HepG2 (cell line): ENCODE results near the gene MTF2. TPM values are rescaled to one million over a fixed set of nuclear protein-coding genes. Genes with fewer than 3 reads are reported as not detected.

ENCODE experiments used
- IRX3 ChIP-seq: sonication (generic); formaldehyde crosslinking; IDR thresholded peaks from 2 replicates; pipeline ENCODE4 v1.8.1; 2023; ENCODE audit warnings: mild to moderate bottlenecking, low read depth, missing genetic modification reagents, borderline replicate concordance
- ONECUT2 ChIP-seq: sonication (generic); formaldehyde crosslinking; IDR thresholded peaks from 2 replicates; pipeline ENCODE4 v1.4.0; 2020; ENCODE audit warnings: missing genetic modification reagents
- RBFOX2 ChIP-seq: fragments of 200-400 bp; formaldehyde crosslinking; IDR thresholded peaks from 2 replicates; pipeline ENCODE4 v1.6.1; 2017; ENCODE audit warnings: low read depth, mild to moderate bottlenecking, low read length
- ZBTB3 ChIP-seq: sonication (generic); formaldehyde crosslinking; IDR thresholded peaks from 2 replicates; pipeline ENCODE4 v1.4.0; 2020; ENCODE audit warnings: low read depth, mild to moderate bottlenecking, moderate library complexity, missing genetic modification reagents, borderline replicate concordance
- ZNF17 ChIP-seq: sonication (generic); formaldehyde crosslinking; IDR thresholded peaks from 2 replicates; pipeline ENCODE4 v1.5.0; 2020; ENCODE audit warnings: mild to moderate bottlenecking, missing genetic modification reagents
- ZNF331 ChIP-seq: sonication (generic); formaldehyde crosslinking; IDR thresholded peaks from 2 replicates; pipeline ENCODE4 v1.4.0; 2020; ENCODE audit warnings: missing genetic modification reagents
- polyA plus RNA-seq, 8 experiments: library from polyadenylated mRNA; depleted of rRNA in 3 of 8; stranded (reverse) in 7 of 8; unstranded in 1 of 8; fragments of >200 nt; fragmentation: Illumina TruSeq in 4 of 8; extraction: Trizol in 4 of 8; gene quantifications; 2 replicates each; pipeline versions ENCODE4 v1.2.1 to v1.2.3, GENCODE V29; 2011 to 2016; ENCODE audit warnings: low read depth in 4 of 8, missing spikeins in 1 of 8, mixed read lengths in 1 of 8; ENCODE audit not compliant: insufficient read depth in 1 of 8
- total RNA-seq, 5 experiments: library from RNA; depleted of rRNA; stranded (reverse); fragments of >200 nt; fragmentation: Illumina TruSeq; extraction: Trizol; gene quantifications; 2 replicates each; pipeline ENCODE4 v1.2.3, GENCODE V29; 2016; ENCODE audit warnings: low read depth in 1 of 5
- TF ChIP-seq, protein P1 (sequence below), 2 experiments: fragments of 450-650 bp in 1 of 2; sonication (generic) in 1 of 2; formaldehyde crosslinking in 1 of 2; IDR thresholded peaks; 2 replicates each; pipeline versions ENCODE4 v1.6.1 to v1.8.0; 2016 to 2022; ENCODE audit warnings: antibody characterized with exemption in 1 of 2, mild to moderate bottlenecking in 1 of 2, missing genetic modification reagents in 1 of 2
- TF ChIP-seq, protein P2 (sequence below): sonication (generic); formaldehyde crosslinking; IDR thresholded peaks from 2 replicates; pipeline ENCODE4 v1.5.0; 2020; ENCODE audit warnings: mild to moderate bottlenecking, missing genetic modification reagents
- TF ChIP-seq, protein P3 (sequence below): IDR thresholded peaks from 2 replicates; pipeline ENCODE4 v1.4.0; 2020; ENCODE audit warnings: mild to moderate bottlenecking, missing genetic modification reagents
- TF ChIP-seq, protein P4 (sequence below): sonication (generic); formaldehyde crosslinking; IDR thresholded peaks from 2 replicates; pipeline ENCODE4 v1.4.0; 2020; ENCODE audit warnings: mild to moderate bottlenecking, missing genetic modification reagents

Gene MTF2
- total and polyA plus RNA-seq, 2 of the 13 experiments (the other 11 are each of a cell fraction or from before 2014, with no cell fraction given): 48.7 to 53.9 TPM

- TF ChIP-seq, protein P1, sequence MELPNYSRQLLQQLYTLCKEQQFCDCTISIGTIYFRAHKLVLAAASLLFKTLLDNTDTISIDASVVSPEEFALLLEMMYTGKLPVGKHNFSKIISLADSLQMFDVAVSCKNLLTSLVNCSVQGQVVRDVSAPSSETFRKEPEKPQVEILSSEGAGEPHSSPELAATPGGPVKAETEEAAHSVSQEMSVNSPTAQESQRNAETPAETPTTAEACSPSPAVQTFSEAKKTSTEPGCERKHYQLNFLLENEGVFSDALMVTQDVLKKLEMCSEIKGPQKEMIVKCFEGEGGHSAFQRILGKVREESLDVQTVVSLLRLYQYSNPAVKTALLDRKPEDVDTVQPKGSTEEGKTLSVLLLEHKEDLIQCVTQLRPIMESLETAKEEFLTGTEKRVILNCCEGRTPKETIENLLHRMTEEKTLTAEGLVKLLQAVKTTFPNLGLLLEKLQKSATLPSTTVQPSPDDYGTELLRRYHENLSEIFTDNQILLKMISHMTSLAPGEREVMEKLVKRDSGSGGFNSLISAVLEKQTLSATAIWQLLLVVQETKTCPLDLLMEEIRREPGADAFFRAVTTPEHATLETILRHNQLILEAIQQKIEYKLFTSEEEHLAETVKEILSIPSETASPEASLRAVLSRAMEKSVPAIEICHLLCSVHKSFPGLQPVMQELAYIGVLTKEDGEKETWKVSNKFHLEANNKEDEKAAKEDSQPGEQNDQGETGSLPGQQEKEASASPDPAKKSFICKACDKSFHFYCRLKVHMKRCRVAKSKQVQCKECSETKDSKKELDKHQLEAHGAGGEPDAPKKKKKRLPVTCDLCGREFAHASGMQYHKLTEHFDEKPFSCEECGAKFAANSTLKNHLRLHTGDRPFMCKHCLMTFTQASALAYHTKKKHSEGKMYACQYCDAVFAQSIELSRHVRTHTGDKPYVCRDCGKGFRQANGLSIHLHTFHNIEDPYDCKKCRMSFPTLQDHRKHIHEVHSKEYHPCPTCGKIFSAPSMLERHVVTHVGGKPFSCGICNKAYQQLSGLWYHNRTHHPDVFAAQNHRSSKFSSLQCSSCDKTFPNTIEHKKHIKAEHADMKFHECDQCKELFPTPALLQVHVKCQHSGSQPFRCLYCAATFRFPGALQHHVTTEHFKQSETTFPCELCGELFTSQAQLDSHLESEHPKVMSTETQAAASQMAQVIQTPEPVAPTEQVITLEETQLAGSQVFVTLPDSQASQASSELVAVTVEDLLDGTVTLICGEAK (IDR thresholded peaks at IDR 0.05): no peak
- TF ChIP-seq, protein P1 (CRISPR knock-in tag; IDR thresholded peaks at IDR 0.05): peak; percentile 46
- peak; percentile 83 for TF ChIP-seq RBFOX2
- 0 out of 2 replicates have a peak, but pooled peaks have one; percentile 23 for TF ChIP-seq ONECUT2 (CRISPR knock-in tag)
- no peak for TF ChIP-seq IRX3
- peak; percentile 38 for TF ChIP-seq ZNF331 (CRISPR knock-in tag)
- TF ChIP-seq, protein P2, sequence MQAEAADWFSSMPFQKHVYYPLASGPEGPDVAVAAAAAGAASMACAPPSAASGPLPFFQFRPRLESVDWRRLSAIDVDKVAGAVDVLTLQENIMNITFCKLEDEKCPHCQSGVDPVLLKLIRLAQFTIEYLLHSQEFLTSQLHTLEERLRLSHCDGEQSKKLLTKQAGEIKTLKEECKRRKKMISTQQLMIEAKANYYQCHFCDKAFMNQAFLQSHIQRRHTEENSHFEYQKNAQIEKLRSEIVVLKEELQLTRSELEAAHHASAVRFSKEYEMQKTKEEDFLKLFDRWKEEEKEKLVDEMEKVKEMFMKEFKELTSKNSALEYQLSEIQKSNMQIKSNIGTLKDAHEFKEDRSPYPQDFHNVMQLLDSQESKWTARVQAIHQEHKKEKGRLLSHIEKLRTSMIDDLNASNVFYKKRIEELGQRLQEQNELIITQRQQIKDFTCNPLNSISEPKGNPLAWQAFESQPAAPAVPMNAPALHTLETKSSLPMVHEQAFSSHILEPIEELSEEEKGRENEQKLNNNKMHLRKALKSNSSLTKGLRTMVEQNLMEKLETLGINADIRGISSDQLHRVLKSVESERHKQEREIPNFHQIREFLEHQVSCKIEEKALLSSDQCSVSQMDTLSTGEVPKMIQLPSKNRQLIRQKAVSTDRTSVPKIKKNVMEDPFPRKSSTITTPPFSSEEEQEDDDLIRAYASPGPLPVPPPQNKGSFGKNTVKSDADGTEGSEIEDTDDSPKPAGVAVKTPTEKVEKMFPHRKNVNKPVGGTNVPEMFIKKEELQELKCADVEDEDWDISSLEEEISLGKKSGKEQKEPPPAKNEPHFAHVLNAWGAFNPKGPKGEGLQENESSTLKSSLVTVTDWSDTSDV: 0 out of 2 replicates have a peak, but pooled peaks have one; percentile 67
- TF ChIP-seq, protein P3, sequence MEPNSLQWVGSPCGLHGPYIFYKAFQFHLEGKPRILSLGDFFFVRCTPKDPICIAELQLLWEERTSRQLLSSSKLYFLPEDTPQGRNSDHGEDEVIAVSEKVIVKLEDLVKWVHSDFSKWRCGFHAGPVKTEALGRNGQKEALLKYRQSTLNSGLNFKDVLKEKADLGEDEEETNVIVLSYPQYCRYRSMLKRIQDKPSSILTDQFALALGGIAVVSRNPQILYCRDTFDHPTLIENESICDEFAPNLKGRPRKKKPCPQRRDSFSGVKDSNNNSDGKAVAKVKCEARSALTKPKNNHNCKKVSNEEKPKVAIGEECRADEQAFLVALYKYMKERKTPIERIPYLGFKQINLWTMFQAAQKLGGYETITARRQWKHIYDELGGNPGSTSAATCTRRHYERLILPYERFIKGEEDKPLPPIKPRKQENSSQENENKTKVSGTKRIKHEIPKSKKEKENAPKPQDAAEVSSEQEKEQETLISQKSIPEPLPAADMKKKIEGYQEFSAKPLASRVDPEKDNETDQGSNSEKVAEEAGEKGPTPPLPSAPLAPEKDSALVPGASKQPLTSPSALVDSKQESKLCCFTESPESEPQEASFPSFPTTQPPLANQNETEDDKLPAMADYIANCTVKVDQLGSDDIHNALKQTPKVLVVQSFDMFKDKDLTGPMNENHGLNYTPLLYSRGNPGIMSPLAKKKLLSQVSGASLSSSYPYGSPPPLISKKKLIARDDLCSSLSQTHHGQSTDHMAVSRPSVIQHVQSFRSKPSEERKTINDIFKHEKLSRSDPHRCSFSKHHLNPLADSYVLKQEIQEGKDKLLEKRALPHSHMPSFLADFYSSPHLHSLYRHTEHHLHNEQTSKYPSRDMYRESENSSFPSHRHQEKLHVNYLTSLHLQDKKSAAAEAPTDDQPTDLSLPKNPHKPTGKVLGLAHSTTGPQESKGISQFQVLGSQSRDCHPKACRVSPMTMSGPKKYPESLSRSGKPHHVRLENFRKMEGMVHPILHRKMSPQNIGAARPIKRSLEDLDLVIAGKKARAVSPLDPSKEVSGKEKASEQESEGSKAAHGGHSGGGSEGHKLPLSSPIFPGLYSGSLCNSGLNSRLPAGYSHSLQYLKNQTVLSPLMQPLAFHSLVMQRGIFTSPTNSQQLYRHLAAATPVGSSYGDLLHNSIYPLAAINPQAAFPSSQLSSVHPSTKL (CRISPR knock-in tag): 0 out of 2 replicates have a peak, but pooled peaks have one; percentile 32
- TF ChIP-seq ZNF17 (CRISPR knock-in tag): peak; percentile 93; the same call in 1 of the 2 replicates
- TF ChIP-seq ZBTB3 (CRISPR knock-in tag): 0 out of 2 replicates have a peak, but pooled peaks have one; percentile 56
- TF ChIP-seq, protein P4, sequence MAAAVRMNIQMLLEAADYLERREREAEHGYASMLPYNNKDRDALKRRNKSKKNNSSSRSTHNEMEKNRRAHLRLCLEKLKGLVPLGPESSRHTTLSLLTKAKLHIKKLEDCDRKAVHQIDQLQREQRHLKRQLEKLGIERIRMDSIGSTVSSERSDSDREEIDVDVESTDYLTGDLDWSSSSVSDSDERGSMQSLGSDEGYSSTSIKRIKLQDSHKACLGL (CRISPR knock-in tag): peak; percentile 93
These were observed 101.0 kb downstream of the MTF2 start, which contains the start of gene TMED5 (continued) for GRCh38 chr1:93179886-93180722.
